Nephron progenitor cell (in vitro differentiated cells): Measurements from ENCODE around the gene GPR132.
A peak's percentile ranks its signal among the peaks of the same experiment; 100 is the strongest.

Source experiments
- DNase-seq: peaks from one replicate; pipeline ENCODE4 v3.0.0; 2021
- H3K27ac Mint-ChIP-seq: 2 replicates; pipeline ENCODE4 v1.8.0; 2021; ENCODE audit warnings: mild to moderate bottlenecking, moderate library complexity, mixed read lengths
- H3K27me3 Mint-ChIP-seq: 2 replicates; pipeline ENCODE4 v1.8.0; 2021; ENCODE audit warnings: mild to moderate bottlenecking, low read depth, mixed read lengths; ENCODE audit not compliant: poor library complexity
- H3K36me3 Mint-ChIP-seq: 2 replicates; pipeline ENCODE4 v1.8.0; 2021; ENCODE audit warnings: low read depth, mixed read lengths
- H3K4me1 Mint-ChIP-seq: 2 replicates; pipeline ENCODE4 v1.8.0; 2021; ENCODE audit warnings: mixed read lengths
- H3K4me3 Mint-ChIP-seq: 2 replicates; pipeline ENCODE4 v1.8.0; 2021; ENCODE audit warnings: mild to moderate bottlenecking, moderate library complexity, mixed read lengths
- H3K9me3 Mint-ChIP-seq: 2 replicates; pipeline ENCODE4 v1.8.0; 2021; ENCODE audit warnings: mild to moderate bottlenecking, moderate library complexity, mixed read lengths
- CTCF ChIP-seq: fragments of 200-600 bp; sonication (generic); IDR thresholded peaks from 2 replicates; pipeline ENCODE4 v1.5.0; 2021; ENCODE audit warnings: antibody characterized with exemption

Gene GPR132

DNA sequence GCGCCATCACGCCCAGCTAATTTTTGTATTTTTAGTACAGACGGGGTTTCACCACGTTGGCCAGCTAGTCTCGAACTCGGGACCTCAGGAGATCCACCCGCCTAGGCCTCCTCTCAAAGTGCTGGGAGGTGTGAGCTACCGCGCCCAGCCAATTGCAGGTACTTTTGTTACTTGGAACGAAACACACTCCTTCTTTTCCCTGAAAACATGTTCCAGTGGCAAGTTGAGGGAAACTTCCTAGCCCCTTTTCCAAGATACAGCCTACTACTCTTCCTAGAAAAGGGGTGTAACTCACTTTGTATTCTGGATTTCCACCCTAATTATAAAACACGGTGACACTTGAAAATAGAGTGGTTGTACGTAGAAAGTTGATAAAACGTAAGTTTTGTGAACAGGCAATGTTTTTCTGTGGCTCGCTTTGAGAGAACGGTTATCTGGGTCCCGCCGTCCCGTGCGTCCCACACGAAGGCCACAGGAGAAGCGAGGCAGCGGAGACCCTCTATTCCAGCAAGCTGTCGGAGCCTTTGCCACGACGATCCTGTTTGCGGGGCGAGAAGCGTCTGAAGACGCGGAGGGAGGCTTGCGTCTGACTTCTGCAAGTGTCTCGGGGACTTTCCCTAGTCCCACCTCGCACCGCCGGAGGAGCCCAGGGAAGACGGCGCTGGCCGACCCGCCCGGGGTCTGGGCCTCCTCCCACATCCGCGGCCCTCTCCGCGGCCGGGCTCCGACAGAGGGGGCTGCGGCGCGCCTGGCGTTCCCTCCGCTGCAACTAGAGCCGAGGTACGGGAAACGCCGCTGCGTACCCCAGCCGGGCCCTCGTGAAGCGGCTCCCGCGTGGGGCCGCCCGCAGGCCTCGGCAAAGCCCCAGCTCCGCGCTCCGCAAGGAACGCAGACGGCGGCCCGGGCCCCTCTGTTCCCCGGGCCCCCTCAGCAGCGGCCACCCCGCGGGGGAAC is 45.1 kb downstream of the GPR132 start:
- peaks cover 62% of the 10 kb centered on the region for H3K4me1 Mint-ChIP-seq
- peaks cover 15% of the 10 kb centered on the region for H3K36me3 Mint-ChIP-seq
- H3K9me3 Mint-ChIP-seq: no peaks in the 10 kb centered on the region
- TF ChIP-seq CTCF: no peak
- H3K27ac Mint-ChIP-seq: peak overlapping the region; percentile 91
- H3K27me3 Mint-ChIP-seq: peaks cover 4% of the 10 kb centered on the region
- DNase-seq: peak; percentile 70
- peak overlapping the region; percentile 92 for H3K4me3 Mint-ChIP-seq

DNA sequence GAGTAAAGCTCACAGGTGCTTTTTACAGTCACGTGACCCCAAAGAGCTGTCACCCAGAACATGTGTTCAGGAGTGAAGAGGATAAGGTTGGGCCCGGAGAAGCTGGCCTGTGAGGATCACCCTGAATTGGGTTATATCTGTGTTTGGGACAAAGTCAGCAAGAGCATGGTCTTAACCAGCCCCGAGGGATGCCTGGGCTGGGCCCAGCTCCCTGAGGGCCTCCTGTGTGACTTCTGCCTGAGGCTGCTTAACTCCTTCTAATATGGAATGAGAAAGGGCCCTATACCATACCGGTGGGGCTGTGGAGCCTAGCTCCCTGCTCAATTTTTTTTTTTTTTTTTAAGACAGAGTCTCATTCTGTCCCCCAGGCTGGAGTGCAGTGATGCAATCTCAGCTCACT is 46.8 kb downstream of the GPR132 start:
- Mint-ChIP-seq H3K4me1 (peaks cover 77% of the 10 kb centered on the region), H3K27me3 (no peaks in the 10 kb centered on the region), H3K4me3 (peak overlapping the region; percentile 92), H3K36me3 (peaks cover 15% of the 10 kb centered on the region), H3K9me3 (no peaks in the 10 kb centered on the region), H3K27ac (no peak overlapping the region)
- no peak for TF ChIP-seq CTCF
- no peak for DNase-seq

DNA sequence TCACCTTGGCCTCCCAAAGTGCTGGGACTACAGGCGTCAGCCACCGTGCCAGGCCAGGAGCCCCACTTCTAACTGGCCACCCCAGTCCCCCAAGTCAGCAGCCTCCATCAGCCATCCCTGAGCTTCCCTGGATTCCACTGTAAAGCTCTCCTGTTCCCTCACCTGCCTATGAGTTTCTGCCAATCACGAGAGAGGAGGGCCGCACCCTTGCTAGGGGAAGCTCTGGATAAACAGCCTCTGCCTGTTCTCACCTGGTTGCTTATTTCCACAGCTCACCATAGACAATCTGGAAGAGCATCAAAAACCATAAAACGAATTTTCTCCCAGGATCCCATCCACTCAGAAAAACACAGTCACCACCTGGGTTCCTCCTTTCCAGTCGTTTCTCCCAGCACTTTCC is 49.3 kb downstream of the GPR132 start:
- DNase-seq: no peak
- Mint-ChIP-seq H3K9me3 (no peaks in the 10 kb centered on the region), H3K4me1 (peaks cover 70% of the 10 kb centered on the region), H3K27ac (no peak overlapping the region), H3K27me3 (no peaks in the 10 kb centered on the region), H3K4me3 (no peak overlapping the region), H3K36me3 (peaks cover 15% of the 10 kb centered on the region)
- no peak for TF ChIP-seq CTCF

GRCh38 chr14:105015242-105015641 is 50.0 kb downstream of the GPR132 start:
- no peak for DNase-seq
- peaks cover 70% of the 10 kb centered on the region for H3K4me1 Mint-ChIP-seq
- H3K4me3 Mint-ChIP-seq: no peak overlapping the region
- no peaks in the 10 kb centered on the region for H3K9me3 Mint-ChIP-seq
- no peaks in the 10 kb centered on the region for H3K27me3 Mint-ChIP-seq
- H3K36me3 Mint-ChIP-seq: peaks cover 22% of the 10 kb centered on the region
- H3K27ac Mint-ChIP-seq: peak overlapping the region; percentile 7
- TF ChIP-seq CTCF: no peak

DNA sequence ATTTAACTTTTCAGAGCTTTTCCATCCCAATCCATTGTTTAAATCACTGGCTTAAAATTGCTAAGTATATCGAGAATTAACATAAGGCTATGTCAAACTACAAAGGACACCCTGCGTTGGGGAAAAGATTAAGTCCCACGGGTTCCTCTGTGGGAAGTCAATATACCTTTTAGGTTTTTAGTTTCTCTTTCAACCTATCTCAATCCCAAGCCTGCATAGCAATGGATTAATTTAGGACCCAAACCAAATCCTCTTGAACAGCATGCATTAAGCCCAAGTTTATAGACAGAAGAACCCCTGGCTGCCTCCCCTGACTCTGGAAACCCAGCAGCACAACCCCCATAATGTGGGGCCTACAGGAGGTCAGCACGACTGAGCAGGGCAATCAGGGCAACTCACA is 50.6 kb downstream of the GPR132 start:
- H3K27ac Mint-ChIP-seq: peak overlapping the region; percentile 66
- H3K4me1 Mint-ChIP-seq: peaks cover 66% of the 10 kb centered on the region
- H3K27me3 Mint-ChIP-seq: no peaks in the 10 kb centered on the region
- H3K9me3 Mint-ChIP-seq: no peaks in the 10 kb centered on the region
- no peak overlapping the region for H3K4me3 Mint-ChIP-seq
- no peak for TF ChIP-seq CTCF
- H3K36me3 Mint-ChIP-seq: peaks cover 28% of the 10 kb centered on the region
- no peak for DNase-seq

- Mint-ChIP-seq H3K4me3 (no peak overlapping the region), H3K27ac (peak overlapping the region; percentile 73)
These were observed 51.2 kb downstream of the GPR132 start for GRCh38 chr14:105014032-105014431.

More at GRCh38 chr14:105014032-105014431, 51.2 kb downstream of the GPR132 start:
- H3K36me3 Mint-ChIP-seq: peaks cover 34% of the 10 kb centered on the region
- no peak for DNase-seq
- H3K9me3 Mint-ChIP-seq: no peaks in the 10 kb centered on the region
- no peak for TF ChIP-seq CTCF
- H3K4me1 Mint-ChIP-seq: peaks cover 60% of the 10 kb centered on the region
- no peaks in the 10 kb centered on the region for H3K27me3 Mint-ChIP-seq
